HG03039 (cell line): Measurements from ENCODE around the gene FAM168B.

Experiments used
- ATAC-seq: cut with Tn5 transposase; IDR thresholded peaks from one replicate; pipeline ENCODE4 v1.9.1; 2021; ENCODE audit warnings: mild to moderate bottlenecking, moderate library complexity; ENCODE audit not compliant: unreplicated experiment

FAM168B gene

DNA sequence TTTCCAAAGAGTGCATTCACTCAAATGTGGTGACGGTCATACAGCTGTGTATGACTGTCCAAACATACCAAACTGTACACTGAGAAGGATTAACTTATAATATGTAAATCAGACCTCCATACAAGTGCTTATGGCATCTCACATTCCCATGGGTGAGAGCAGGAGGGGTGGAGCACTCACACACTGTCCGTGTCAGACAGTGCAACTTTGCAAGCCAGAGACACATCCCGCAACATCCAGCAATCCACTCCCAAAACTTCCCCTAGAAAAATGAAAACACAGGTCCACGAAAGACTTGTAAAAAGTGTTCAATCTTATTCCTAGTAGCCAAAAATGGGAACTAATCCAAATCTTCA is 36.4 kb downstream of the FAM168B start:
- ATAC-seq, result no peak

DNA sequence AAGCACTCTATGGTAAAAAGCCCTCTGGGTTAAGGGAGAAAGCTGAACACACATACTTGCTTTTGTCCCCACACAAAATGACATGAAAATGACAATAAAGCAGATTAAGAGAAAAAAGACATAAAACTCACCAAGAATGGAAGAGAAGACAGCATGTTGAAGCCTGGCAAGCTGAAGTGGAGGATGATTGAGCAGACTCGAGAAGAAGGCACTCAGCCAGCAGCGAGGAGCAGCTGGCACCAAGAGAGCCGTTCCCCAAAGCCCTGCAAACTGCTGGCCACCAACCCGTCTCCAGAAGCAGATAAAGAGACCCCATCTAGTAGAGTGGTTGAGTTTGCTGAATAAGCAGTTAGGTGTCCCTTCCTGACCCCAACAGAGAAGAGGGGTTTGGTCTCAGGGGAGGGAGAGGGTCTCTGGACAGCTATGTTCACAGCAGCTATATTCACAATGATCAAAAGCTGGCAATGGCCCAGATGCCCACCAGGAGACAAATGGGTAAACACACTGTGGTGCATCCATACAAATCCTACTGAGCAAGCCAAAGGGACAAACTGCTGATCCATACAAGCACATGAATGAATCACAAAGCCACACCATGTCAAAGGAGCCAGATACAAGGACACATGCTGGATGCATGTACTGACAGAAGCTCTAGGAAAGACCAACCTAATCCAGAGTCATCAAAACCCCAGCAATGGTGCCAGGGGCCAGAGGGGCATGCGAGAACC is 36.9 kb downstream of the FAM168B start:
- ATAC-seq, result no peak

DNA sequence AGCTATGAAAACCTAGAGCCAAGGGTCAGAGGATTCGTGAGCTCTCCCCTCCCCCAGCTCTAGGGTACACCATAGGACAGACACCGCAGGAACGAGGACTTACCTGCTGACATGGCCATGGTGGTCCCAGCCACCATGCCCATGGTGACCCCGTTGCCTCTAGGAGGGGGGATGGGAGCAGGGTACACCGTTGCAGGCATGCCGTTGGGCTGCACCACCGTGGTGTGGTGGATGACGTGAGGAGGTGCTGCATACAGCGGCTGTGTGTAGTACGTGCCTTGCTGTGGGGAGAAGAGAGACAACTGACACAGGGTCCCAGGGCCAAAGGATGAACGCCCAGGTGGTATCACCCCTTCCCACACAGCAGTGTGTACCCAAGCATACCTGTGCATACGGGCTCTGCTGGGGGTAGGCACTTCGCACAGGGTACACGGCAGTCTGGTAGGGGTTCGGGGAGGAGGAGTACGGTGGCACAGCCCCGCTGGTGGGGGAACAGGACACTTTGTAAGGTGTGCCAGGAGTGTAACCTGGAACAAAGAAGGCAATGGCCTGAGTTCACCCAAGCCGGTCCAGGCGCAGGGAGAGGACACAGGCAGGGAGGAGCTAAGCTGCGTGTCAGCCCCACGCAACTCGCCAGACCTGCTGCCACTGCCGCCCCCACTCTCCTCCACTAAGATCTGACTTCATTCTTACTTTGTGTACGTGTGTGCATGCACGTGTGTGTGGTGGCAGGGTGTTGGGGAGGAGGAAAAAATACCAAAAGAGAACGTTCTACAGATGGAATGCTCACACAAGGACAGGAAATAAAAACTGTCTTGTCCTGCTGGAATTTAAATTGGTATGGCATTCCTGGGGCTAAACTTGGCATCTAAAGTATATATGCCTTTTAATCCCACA is 37.8 kb downstream of the FAM168B start:
- no peak for ATAC-seq

DNA sequence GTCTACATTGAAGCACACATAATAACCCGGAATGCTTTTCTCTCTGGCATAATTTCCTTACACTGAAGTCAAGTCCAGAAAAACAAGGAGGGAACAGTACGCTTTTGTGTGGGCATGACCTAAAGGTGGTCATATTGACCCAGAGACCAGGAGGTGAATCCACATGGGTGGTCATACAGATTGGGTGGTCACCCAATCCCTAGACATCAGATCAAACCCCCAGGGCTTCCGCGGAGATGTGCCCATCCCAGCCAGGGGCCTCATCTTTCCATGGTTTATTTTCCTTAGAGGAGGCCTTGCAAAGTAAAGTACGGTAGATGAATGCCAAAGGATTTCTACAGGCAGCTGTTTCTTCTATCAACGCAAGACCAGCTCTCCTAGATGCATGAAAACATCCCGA is 38.8 kb downstream of the FAM168B start:
- ATAC-seq, result no peak

DNA sequence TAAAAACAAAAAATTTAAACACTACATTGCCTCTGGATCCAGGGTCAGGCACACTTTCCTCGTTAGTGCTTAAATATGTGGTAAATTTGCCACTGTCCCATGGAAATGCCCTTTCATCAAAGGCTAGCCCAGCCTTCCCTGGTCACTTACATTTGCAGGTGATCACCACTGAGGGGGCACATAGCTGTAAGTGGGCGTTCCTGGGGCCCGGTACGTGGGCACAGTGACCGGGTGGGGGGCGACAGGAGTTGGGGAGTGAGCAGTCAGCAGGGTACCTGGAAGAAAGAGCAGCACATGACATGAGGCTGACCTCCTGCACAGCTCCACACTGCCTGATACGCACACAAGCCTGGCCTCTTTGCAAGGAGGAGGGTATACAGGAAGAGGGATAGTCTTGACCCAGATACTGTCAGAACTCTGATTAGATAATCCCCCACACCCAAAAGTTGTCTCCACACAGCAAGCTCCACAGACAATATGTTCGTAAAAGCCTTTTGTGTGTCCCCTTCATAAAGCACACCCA is 40.5 kb downstream of the FAM168B start:
- no peak for ATAC-seq

DNA sequence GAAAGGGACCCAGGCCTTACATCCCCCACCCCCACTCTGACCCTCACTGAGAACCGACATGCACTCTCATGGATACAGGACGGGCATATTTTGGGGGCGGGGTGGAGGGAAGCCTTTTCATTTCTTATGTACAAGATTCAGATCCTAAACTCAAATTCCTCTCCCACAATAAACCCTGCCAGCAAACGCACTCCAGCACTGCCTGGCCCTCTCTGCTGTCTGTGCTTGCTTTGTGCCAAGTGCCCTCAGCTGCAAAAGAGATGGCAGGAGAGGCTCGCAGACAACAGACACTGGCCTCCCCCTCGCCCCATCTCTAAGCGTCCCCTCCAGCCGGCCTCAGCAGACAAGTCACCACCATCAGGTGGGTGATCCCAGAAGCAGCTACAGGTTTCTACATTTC is 42.4 kb downstream of the FAM168B start:
- no peak for ATAC-seq

DNA sequence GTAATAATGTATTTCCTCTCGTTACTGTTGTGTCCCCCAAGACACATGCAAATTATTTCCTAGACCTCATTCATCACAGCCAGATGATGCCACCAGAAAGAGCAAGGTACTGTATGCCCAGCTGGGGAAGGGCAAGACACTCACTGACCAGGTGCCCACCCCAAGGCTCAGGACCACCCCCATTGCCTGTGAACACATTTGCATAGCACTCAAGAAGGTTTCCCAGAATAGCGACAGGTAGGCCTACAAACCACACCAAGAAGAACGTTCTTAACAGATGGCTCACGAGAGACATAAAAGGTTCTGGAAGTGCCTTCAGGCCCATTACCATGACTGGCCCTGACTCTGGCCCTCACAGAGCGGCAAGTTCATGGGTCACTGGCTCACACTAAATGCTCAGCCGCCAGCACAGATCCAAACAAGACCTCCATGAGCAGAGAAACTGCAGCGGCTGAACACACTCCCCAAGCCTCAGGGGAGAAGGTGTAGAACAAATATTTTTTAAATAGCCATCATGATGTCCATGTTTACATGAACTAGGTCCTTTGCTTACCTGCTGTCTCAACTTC is 44.0 kb downstream of the FAM168B start:
- no peak for ATAC-seq

DNA sequence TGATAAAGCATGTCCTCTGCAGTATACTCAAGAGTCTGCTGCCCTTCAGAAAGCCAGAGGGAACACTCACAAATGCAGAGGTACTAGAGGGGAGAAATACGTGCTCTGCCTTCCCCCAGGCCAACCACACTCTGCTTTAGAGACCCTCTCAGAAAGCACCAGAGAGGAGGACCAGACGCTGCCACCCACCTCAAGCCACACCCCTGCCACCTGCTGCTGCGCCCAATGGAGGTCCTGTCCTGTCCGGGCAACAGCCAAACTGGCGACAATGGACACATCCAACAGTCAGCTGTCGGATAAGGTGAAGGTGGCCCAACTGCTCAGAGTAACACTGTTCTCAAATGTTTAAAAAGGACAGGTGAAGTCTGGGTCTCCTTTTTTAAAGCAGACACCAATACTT is 44.6 kb downstream of the FAM168B start:
- no peak for ATAC-seq

DNA sequence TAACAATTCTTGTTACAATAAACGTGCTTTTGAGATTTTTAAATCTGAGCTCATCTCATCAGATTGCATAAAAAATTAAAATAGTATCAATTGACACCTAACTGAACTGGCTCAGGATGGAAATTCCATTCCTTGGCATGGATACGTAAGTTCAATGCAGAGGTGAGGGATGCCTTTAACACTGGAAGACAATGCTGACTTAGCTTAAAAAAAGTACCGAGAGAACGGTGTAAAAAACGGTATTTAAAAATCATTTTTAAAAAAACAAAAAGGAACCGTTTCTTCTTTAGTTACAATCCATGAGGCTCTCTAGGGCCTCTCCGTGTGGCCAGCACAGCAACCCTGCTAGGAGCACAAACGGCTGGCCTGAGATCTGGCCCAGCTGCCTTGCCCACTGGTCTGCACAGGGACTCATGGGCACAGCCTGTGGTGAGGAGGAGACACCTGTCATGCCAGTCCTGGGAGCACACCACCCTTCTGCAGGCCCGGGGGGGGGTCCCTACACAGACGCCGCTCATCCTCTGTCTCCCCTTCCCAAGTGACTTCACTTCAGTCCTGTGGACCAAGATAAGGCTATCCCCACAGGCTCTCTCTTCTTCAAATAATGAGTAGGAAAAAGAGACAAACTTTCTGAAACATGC is 45.2 kb downstream of the FAM168B start:
- ATAC-seq, result no peak

DNA sequence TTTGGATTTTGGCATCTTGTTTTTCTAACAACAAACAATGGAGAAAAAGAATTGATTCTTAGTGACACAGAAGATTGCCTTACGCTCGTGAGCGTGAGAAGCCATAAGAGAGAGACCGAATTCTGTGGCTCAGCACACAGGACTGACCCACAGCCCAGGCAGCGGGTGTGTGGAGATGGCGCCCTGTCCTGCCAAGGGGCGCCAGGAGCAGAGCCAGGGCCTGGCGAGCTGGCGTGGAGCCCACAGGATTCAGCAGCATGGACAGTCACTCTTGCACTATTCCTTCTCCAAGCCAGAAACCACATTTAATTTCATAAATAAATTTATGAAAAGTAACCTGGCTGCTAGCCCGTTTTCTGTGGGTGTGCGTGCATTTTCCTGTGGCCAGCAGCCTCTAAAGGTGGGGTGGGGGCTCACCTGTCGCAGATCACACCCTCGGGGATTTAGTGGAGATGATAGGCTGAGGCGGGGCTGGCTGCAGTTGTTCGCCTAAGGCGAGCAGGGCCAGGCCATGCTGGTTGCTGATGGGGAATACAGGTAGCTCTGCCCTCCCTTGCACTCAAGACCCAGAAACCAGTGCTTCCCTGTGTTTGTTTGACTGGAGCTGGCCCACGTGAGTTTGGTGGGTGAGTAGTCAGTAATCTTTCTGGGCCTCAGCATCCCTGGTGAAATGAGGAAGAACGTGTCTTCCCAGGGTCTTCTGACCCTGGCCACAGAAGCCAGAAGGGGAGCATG is 46.2 kb downstream of the FAM168B start:
- no peak for ATAC-seq

DNA sequence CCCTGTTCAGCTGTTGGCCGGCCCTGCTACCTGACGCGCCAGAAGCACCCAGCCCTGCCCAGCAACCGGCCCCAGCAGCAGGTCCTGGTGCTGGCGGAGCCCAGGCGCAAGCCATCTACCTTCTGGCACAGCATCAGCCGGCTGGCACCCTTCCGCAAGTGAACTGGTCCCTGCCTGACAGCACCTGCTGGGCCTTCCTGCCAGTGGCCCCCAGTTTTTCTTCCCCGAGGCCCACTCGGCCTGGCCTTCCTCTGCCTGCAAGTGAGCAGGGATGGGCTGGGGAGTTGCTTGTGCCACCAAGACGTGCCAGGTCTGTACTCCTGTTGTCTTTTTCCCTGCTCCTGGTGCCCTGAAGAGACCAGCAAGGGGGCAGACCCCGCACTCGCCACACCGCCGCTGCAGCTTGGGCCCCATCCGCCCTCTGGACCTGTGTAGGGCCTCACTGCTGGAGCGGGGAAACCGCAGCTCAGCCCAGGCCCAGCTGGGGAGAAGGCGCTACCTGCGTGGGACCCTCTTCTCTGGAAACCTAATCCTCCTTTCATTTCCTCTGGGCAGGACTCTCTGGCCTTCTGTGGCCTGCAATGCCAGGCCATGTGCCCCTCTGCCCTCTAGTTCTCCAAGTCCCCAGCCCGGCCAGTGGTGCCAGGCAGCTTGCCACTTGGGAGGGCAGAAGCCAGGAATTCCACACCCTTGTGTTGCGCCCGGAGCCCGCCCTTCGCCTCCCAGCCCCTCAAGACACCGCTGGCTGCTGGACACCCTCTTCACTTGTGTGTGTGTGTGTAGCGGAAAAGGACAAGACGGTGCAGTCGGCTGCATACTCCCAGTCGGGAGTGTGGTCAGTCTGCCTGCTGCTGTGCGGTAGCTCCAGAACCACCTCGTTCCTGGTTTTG is 47.0 kb downstream of the FAM168B start:
- ATAC-seq, result no peak

DNA sequence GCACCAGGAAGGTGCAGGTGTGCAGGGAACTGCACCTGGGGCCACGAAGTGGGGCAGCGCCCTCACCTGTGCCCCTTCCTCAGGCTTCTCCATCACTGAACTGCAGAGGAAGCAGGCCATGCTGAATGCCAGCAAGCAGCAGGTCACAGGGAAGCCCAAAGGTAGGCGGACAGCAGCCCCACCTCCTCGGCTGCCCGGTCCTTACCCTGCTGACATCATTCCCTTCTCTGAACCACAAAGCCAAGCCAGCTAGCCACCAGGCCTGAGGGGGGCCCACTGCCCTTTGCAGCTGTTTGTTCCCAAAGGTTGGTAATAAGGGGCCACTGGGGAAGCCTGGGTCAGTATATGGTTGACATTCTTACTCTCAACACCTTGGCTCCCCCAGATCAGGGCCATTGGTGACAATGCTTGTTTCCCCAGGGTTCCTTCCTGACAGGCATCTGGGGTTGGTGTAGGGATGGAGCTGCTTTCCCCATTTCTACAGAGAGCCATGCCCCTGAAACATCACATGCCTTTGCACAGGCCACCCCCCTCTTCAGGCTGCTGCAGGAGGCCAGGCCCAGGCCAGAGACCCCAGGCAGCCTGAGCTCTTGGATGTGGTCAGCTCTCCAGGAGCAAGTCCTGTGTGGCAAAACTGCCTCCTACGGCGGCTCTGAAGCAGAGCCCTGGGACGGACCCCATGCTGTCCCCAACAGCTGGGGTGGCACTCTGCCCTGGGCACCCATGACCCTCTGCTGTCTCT is 47.8 kb downstream of the FAM168B start:
- no peak for ATAC-seq

DNA sequence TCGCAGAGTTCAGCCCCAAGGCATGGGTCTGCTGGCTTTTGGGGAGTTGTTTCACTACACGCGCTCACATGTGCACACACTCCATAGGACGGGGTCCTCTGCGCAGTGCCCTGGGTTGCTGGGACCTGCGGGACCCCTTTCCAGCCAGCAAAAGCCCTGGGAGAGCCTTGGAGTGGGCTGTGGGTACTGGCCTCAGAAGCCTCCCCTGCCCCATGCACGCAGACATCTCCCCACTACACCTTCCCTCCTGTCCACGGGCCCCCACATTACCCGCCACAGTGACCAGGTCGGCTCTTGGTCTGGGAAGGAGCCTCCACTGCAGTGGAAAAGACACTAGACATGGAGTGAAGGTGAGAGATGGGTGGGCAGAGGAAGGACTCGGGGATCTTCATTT is 48.5 kb downstream of the FAM168B start:
- no peak for ATAC-seq

DNA sequence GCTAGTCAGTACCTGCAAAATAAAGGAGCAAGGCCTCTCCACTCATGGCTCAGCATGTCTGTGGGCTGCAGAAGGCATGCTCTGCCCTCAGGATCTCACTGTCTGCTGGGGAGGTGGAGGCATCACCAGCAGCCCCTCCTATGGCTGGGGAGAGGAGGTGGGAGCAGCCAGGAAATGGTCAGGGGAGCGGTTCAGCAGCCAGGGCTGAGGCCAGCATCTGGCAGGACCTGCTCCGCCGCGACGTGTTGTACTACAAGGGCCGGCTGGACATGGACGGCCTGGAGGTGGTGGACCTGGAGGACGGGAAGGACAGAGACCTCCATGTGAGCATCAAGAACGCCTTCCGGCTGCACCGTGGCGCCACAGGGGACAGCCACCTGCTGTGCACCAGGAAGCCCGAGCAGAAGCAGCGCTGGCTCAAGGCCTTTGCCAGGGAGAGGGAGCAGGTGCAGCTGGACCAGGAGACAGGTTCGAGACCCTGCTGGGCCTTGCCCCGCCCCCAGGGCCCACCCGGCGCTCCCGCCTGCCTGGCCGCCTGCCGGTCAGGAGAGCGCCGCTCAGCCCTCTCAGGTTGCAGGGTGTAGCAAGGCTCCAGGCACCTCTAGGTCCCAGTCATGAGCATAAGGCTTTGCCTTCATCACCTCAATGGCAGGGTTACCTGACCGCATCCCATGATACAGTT is 49.0 kb downstream of the FAM168B start:
- ATAC-seq, result no peak

DNA sequence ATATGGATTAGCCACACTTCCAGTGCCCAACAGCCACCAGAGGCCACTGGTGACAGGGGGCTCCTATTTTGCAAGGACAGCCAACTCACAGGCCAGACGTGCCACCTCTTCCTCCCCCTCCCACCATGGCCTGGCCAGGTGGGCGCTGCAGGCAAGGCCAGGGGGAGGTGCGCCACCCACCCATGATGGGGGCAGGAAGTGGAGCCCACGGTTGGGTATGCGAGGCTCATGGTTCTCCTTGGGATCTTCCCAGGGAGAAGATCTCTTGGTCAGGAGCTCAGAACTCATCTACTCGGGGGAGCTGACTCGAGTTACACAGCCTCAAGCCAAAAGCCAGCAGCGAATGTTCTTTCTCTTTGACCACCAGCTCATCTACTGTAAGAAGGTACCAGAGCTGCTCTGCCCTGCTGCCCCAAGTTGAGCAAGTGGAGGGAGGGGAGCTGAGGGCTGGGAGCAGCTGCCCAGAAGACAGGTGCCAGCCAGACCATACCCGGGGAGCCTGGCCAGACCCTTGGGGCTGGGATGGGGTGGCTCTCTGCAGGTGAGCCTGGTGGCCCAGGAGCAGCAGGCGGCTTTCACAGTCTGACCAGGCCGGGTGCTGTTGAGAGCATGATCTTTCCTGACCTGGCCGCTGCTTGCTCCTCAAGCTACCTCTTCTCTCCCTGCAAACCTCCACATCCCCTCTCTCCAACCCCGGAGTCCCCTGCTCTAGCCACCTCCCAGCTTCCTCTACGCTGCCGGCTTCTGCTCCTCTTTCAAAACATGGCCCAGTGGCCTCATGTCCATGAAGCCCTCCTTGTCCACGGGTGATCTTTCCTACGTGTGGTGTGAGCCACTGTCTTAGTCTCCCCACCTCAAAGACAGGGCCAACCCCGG is 49.8 kb downstream of the FAM168B start:
- no peak for ATAC-seq

DNA sequence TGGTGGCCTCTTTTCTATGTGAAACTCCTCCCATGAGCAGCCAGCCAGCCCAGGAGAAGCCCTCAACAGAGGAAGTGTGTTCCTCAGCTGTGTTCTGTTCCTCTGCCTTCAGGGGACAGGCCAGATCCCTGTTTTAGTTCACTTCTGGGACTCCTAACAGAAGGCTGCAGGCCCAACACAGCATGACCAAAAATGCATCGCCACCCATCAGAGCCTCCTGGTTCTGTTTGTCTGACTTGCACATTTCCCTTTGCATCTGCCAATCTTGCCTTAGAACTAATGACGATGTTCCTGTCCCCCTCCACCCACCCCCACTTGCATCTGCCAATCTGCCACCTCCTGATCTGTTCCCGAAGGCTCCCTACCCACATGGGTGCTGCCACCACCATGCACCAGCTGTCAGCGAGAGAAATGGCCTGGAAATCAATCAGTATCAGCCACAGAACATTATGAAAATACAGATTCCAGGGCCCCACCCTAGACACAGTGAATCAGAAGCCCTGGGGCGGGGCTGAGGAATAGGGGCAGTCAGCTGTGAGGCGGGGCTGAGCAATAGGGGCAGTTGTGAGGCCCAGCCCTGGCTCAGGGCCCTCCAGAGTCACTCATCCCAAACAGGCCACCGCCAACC is 51.0 kb downstream of the FAM168B start:
- ATAC-seq, result no peak
